ENCODE measurements around the gene PRIM2. TPM values are rescaled to one million over a fixed set of nuclear protein-coding genes. Genes with fewer than 3 reads are reported as not detected.
"Not testable (repeated sequence)": the region's sequence is repeated elsewhere in the genome, so short reads cannot be mapped to it uniquely, and the experiment has no call there.

Gene PRIM2
- total and polyA plus RNA-seq, 2 donors from 2014 or later = 3.0 to 9.7 TPM

GRCh38 chr6:57480194-57480593, 162.8 kb downstream of the PRIM2 start:
- H3K27ac ChIP-seq (ENCODE audit: low read depth in 2 of 2, low read length in 2 of 2); DNase-seq; H3K4me3 ChIP-seq (ENCODE audit: low read length in 3 of 3); H3K4me1 ChIP-seq (ENCODE audit: control insufficient read depth in 2 of 3, insufficient read depth in 2 of 3, low read depth in 1 of 3, low read length in 3 of 3); H3K9ac ChIP-seq (ENCODE audit: low read length in 3 of 3); intact Hi-C loops (cut with DNase I); H3K36me3 ChIP-seq (ENCODE audit: control insufficient read depth in 2 of 3, insufficient read depth in 3 of 3, low read length in 3 of 3); H3K9me3 ChIP-seq (ENCODE audit: control insufficient read depth in 2 of 3, insufficient read depth in 1 of 3, low read length in 3 of 3); FAIRE-seq; H3K27me3 ChIP-seq (ENCODE audit: control insufficient read depth, insufficient read depth, low read length): not testable (repeated sequence)

GRCh38 chr6:57481121-57481520, 163.7 kb downstream of the PRIM2 start:
- H3K4me1 ChIP-seq (ENCODE audit: control insufficient read depth in 2 of 3, insufficient read depth in 2 of 3, low read depth in 1 of 3, low read length in 3 of 3); H3K36me3 ChIP-seq (ENCODE audit: control insufficient read depth in 2 of 3, insufficient read depth in 3 of 3, low read length in 3 of 3); H3K9ac ChIP-seq (ENCODE audit: low read length in 3 of 3); H3K27me3 ChIP-seq (ENCODE audit: control insufficient read depth, insufficient read depth, low read length); DNase-seq; FAIRE-seq; H3K9me3 ChIP-seq (ENCODE audit: control insufficient read depth in 2 of 3, insufficient read depth in 1 of 3, low read length in 3 of 3); H3K27ac ChIP-seq (ENCODE audit: low read depth in 2 of 2, low read length in 2 of 2); intact Hi-C loops (cut with DNase I); H3K4me3 ChIP-seq (ENCODE audit: low read length in 3 of 3): not testable (repeated sequence)

DNA sequence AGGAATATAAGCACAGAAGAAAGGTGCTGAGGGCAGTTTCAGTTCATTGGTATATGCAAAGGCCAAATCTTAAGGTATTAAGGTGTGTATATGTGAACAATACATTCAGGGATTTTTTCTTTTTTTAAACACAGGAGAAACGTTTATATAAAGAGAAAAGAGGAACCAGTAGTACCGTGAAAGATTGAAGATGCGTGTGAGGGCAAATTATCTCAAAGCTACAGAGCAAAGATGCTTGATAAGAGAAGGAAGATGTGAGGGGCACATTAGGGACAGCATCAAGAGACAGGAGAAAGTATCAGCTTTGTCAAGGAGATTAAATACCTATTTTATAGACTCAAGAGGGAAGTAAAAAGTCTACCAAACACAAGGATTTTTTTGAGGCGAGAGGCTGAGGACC, 165.0 kb downstream of the PRIM2 start:
- H3K27ac ChIP-seq (ENCODE audit: low read depth in 2 of 2, low read length in 2 of 2); DNase-seq; H3K36me3 ChIP-seq (ENCODE audit: control insufficient read depth in 2 of 3, insufficient read depth in 3 of 3, low read length in 3 of 3); FAIRE-seq; H3K9ac ChIP-seq (ENCODE audit: low read length in 3 of 3); H3K27me3 ChIP-seq (ENCODE audit: control insufficient read depth, insufficient read depth, low read length); H3K4me1 ChIP-seq (ENCODE audit: control insufficient read depth in 2 of 3, insufficient read depth in 2 of 3, low read depth in 1 of 3, low read length in 3 of 3); H3K4me3 ChIP-seq (ENCODE audit: low read length in 3 of 3); H3K9me3 ChIP-seq (ENCODE audit: control insufficient read depth in 2 of 3, insufficient read depth in 1 of 3, low read length in 3 of 3); intact Hi-C loops (cut with DNase I): not testable (repeated sequence)

GRCh38 chr6:57486494-57487081, 169.2 kb downstream of the PRIM2 start:
- intact Hi-C loops (cut with DNase I); DNase-seq; FAIRE-seq; H3K27me3 ChIP-seq (ENCODE audit: control insufficient read depth, insufficient read depth, low read length); H3K9me3 ChIP-seq (ENCODE audit: control insufficient read depth in 2 of 3, insufficient read depth in 1 of 3, low read length in 3 of 3); H3K4me3 ChIP-seq (ENCODE audit: low read length in 3 of 3); H3K4me1 ChIP-seq (ENCODE audit: control insufficient read depth in 2 of 3, insufficient read depth in 2 of 3, low read depth in 1 of 3, low read length in 3 of 3); H3K27ac ChIP-seq (ENCODE audit: low read depth in 2 of 2, low read length in 2 of 2); H3K36me3 ChIP-seq (ENCODE audit: control insufficient read depth in 2 of 3, insufficient read depth in 3 of 3, low read length in 3 of 3); H3K9ac ChIP-seq (ENCODE audit: low read length in 3 of 3): not testable (repeated sequence)

DNA sequence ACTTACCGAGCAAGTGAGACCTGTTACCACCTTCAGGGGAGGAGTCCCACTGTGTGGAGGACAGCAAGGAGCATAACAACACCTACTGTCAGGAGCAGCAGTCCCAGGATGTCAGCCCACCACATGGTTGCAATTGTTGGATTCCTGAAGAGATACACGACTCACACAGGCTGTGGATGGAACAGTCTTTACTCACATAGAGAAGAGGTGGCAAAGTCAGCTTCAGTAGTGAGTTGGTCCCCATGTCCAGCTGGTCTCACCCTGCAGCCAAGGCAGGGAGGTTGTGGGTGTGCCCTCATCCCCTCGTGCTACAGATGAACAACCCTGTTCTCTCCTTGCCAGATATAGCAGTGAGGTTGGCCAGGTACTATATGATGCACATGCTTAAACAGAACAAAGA, 171.1 kb downstream of the PRIM2 start:
- FAIRE-seq; H3K4me3 ChIP-seq (ENCODE audit: low read length in 3 of 3); H3K27ac ChIP-seq (ENCODE audit: low read depth in 2 of 2, low read length in 2 of 2); H3K9me3 ChIP-seq (ENCODE audit: control insufficient read depth in 2 of 3, insufficient read depth in 1 of 3, low read length in 3 of 3); H3K4me1 ChIP-seq (ENCODE audit: control insufficient read depth in 2 of 3, insufficient read depth in 2 of 3, low read depth in 1 of 3, low read length in 3 of 3); DNase-seq; intact Hi-C loops (cut with DNase I); H3K9ac ChIP-seq (ENCODE audit: low read length in 3 of 3); H3K27me3 ChIP-seq (ENCODE audit: control insufficient read depth, insufficient read depth, low read length); H3K36me3 ChIP-seq (ENCODE audit: control insufficient read depth in 2 of 3, insufficient read depth in 3 of 3, low read length in 3 of 3): not testable (repeated sequence)

GRCh38 chr6:57489887-57490286, 172.5 kb downstream of the PRIM2 start:
- FAIRE-seq; H3K27ac ChIP-seq (ENCODE audit: low read depth in 2 of 2, low read length in 2 of 2); H3K9me3 ChIP-seq (ENCODE audit: control insufficient read depth in 2 of 3, insufficient read depth in 1 of 3, low read length in 3 of 3); H3K9ac ChIP-seq (ENCODE audit: low read length in 3 of 3); H3K4me1 ChIP-seq (ENCODE audit: control insufficient read depth in 2 of 3, insufficient read depth in 2 of 3, low read depth in 1 of 3, low read length in 3 of 3); DNase-seq; H3K27me3 ChIP-seq (ENCODE audit: control insufficient read depth, insufficient read depth, low read length); H3K36me3 ChIP-seq (ENCODE audit: control insufficient read depth in 2 of 3, insufficient read depth in 3 of 3, low read length in 3 of 3); H3K4me3 ChIP-seq (ENCODE audit: low read length in 3 of 3); intact Hi-C loops (cut with DNase I): not testable (repeated sequence)

DNA sequence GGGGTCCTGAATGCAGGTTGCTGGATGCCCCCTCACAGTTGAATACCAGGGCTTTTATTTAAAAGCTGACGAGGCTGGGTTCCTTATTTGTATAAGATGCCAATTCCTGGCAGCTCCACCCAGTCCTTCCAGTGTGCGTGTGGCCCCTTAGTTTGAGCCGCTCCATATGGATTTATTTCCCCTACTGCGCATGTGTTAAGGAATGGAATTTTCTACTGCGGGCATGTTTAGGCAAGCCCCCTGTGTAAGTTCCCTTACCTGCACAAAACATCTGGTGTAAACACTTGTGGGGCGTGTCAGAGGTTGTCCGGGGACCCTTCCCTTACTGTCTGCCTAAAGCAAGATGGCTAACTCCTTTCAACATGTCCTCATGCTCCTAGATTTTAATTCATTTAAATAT, 174.4 kb downstream of the PRIM2 start:
- intact Hi-C loops (cut with DNase I); H3K9ac ChIP-seq (ENCODE audit: low read length in 3 of 3); DNase-seq; H3K9me3 ChIP-seq (ENCODE audit: control insufficient read depth in 2 of 3, insufficient read depth in 1 of 3, low read length in 3 of 3); H3K27me3 ChIP-seq (ENCODE audit: control insufficient read depth, insufficient read depth, low read length); FAIRE-seq; H3K36me3 ChIP-seq (ENCODE audit: control insufficient read depth in 2 of 3, insufficient read depth in 3 of 3, low read length in 3 of 3); H3K27ac ChIP-seq (ENCODE audit: low read depth in 2 of 2, low read length in 2 of 2); H3K4me1 ChIP-seq (ENCODE audit: control insufficient read depth in 2 of 3, insufficient read depth in 2 of 3, low read depth in 1 of 3, low read length in 3 of 3); H3K4me3 ChIP-seq (ENCODE audit: low read length in 3 of 3): not testable (repeated sequence)

GRCh38 chr6:57496251-57496650, 178.8 kb downstream of the PRIM2 start:
- H3K36me3 ChIP-seq (ENCODE audit: control insufficient read depth in 2 of 3, insufficient read depth in 3 of 3, low read length in 3 of 3); H3K4me1 ChIP-seq (ENCODE audit: control insufficient read depth in 2 of 3, insufficient read depth in 2 of 3, low read depth in 1 of 3, low read length in 3 of 3); H3K9ac ChIP-seq (ENCODE audit: low read length in 3 of 3); H3K27ac ChIP-seq (ENCODE audit: low read depth in 2 of 2, low read length in 2 of 2); H3K9me3 ChIP-seq (ENCODE audit: control insufficient read depth in 2 of 3, insufficient read depth in 1 of 3, low read length in 3 of 3); H3K27me3 ChIP-seq (ENCODE audit: control insufficient read depth, insufficient read depth, low read length); DNase-seq; FAIRE-seq; intact Hi-C loops (cut with DNase I); H3K4me3 ChIP-seq (ENCODE audit: low read length in 3 of 3): not testable (repeated sequence)

Data from kidney (tissue), 11 donors.